Keratinocyte (primary cell): ENCODE results near the gene ATF3.

Experiments used
- EZH2 ChIP-seq: IDR thresholded peaks from one replicate; pipeline ENCODE4 v1.6.1; 2012; ENCODE audit warnings: inconsistent platforms, mild to moderate bottlenecking, low read length, moderate library complexity
- TF ChIP-seq, protein P1 (sequence below), 3 experiments: IDR thresholded peaks in 1 of 3; conservative IDR thresholded peaks in 1 of 3; optimal IDR thresholded peaks in 1 of 3; 2 replicates in 2 of 3; 3 replicates in 1 of 3; pipeline versions ENCODE3 to v1.5.1; 2011; ENCODE audit warnings: low read length in 3 of 3, mild to moderate bottlenecking in 3 of 3, moderate library complexity in 2 of 3, control low read depth in 1 of 3, inconsistent platforms in 1 of 3; ENCODE audit not compliant: insufficient read depth in 2 of 3; ENCODE audit errors: extremely low read depth in 1 of 3

DNA sequence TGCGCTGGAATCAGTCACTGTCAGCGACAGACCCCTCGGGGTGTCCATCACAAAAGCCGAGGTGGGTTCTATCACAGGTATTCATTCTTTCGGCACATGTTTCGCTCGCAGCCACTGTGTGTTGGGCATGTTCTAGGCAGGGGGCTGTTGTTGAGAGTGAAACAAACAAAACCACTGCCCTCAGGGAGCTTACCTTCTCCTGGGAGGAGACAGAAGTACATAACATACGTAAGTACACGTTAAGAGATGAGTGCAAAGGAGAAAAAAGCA, 6.6 kb downstream of the ATF3 start:
- TF ChIP-seq, protein P1, sequence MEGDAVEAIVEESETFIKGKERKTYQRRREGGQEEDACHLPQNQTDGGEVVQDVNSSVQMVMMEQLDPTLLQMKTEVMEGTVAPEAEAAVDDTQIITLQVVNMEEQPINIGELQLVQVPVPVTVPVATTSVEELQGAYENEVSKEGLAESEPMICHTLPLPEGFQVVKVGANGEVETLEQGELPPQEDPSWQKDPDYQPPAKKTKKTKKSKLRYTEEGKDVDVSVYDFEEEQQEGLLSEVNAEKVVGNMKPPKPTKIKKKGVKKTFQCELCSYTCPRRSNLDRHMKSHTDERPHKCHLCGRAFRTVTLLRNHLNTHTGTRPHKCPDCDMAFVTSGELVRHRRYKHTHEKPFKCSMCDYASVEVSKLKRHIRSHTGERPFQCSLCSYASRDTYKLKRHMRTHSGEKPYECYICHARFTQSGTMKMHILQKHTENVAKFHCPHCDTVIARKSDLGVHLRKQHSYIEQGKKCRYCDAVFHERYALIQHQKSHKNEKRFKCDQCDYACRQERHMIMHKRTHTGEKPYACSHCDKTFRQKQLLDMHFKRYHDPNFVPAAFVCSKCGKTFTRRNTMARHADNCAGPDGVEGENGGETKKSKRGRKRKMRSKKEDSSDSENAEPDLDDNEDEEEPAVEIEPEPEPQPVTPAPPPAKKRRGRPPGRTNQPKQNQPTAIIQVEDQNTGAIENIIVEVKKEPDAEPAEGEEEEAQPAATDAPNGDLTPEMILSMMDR (optimal IDR thresholded peaks at IDR 0.05 in 1 of 3, IDR thresholded peaks at IDR 0.05 in 1 of 3, conservative IDR thresholded peaks at IDR 0.05 in 1 of 3; ENCODE audit: extremely low read depth in 1 of 3, insufficient read depth in 2 of 3, low read length in 3 of 3) = no peak
- no peak for TF ChIP-seq EZH2
